Measurements from ENCODE around the gene PSME3.
A peak's percentile ranks its signal among the peaks of the same experiment; 100 is the strongest.

Gene PSME3

GRCh38 chr17:42832934-42833766 lies at the start of gene PSME3:
Gene PSME3, plus strand, starts transcription at chr17:42833397. Its CDS starts 235 bp downstream, at chr17:42833632.
- no peak for TF ChIP-seq CTCF (conservative IDR thresholded peaks at IDR 0.05; ENCODE audit: low read length)
- peak; percentile 78 for DNase-seq (ENCODE audit: low read depth)
- peak within 1 kb of the TSS; percentile 97 for H3K4me3 ChIP-seq (ENCODE audit: low read length)

- no peak for DNase-seq (ENCODE audit: low read depth)
- TF ChIP-seq CTCF (conservative IDR thresholded peaks at IDR 0.05; ENCODE audit: low read length): no peak
- H3K4me3 ChIP-seq (ENCODE audit: low read length): peak overlapping the region; percentile 12
These were observed 49.4 kb upstream of the PSME3 start for GRCh38 chr17:42783791-42784138.

- H3K4me3 ChIP-seq (ENCODE audit: low read length): no peak overlapping the region
- TF ChIP-seq CTCF (conservative IDR thresholded peaks at IDR 0.05; ENCODE audit: low read length): no peak
- no peak for DNase-seq (ENCODE audit: low read depth)
These were observed 48.8 kb upstream of the PSME3 start for GRCh38 chr17:42784409-42784808.

- no peak for TF ChIP-seq CTCF (conservative IDR thresholded peaks at IDR 0.05; ENCODE audit: low read length)
- H3K4me3 ChIP-seq (ENCODE audit: low read length): no peak overlapping the region
- DNase-seq (ENCODE audit: low read depth): no peak
These were observed 48.2 kb upstream of the PSME3 start for GRCh38 chr17:42784811-42785592.

- H3K4me3 ChIP-seq (ENCODE audit: low read length): no peak overlapping the region
- DNase-seq (ENCODE audit: low read depth): no peak
- TF ChIP-seq CTCF (conservative IDR thresholded peaks at IDR 0.05; ENCODE audit: low read length): no peak
These were observed 45.9 kb upstream of the PSME3 start for GRCh38 chr17:42787266-42787665.

GRCh38 chr17:42791948-42792347 lies 41.2 kb upstream of the PSME3 start:
- no peak for TF ChIP-seq CTCF (conservative IDR thresholded peaks at IDR 0.05; ENCODE audit: low read length)
- H3K4me3 ChIP-seq (ENCODE audit: low read length): no peak overlapping the region
- no peak for DNase-seq (ENCODE audit: low read depth)

All from AG10803 (cell line).